ENCODE results near the gene ERCC8.

ERCC8 gene

DNA sequence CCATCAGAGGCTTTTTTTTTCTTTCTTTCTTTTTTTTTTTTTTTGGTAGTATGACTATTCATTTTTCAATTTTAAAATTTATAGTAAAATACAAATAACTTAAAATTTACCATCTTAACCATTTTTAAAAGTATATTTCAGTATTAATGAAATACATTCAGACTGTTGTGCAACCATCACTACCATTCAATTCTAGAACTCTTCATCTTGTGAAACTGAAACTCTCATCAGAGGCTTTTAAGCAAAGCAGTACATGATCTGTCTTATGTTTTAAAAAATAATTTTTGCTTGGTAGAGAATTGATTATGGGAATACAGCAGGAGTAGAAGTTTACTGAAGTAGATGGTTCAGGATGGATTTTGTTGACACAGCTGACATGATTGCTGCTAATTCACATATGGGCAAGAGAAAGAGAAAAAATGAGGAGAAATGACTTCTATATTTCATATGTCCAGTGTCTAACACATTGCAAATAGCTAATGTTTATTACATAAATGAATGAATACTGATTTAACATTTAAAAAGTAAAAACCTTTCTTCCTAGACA is 114.2 kb downstream of the ERCC8 start:
- no peak for DNase-seq

DNA sequence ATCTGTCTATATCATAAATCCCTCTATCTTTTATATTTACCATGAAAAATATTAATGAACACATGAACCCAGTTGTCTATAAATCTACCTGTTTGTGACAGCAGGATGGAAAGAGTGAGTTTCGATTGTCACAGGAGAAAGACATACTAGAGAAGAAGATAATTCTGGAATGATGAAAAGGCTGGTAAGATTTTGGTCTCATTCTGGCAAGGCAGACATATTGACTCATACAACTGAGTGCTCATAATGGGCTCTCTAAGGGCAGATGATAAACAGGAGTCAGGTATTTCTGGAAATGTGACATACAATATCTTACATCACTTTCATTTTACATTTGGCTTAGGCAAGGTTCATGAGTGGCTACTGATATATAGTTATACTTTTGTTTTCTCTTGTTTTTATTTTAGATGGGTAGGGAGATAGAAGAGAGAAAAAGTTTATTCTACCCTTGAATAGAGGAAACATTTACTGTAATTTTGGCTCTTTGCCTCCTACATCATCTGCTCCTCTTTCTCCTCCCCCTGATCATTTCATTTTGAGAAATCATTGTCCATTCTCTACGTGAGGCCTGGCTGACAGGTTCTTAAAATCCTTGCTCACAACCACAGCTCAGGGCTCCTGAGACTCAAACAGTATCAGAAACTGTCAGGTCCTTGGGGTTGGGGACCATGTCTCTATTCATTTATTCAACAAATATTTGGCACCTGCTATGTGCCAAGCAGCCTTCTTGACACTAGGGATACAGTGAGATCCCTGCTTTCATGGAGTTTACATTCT is 115.2 kb downstream of the ERCC8 start:
- no peak for DNase-seq

GRCh38 chr5:60827201-60827600 is 117.7 kb downstream of the ERCC8 start:
- no peak for DNase-seq

DNA sequence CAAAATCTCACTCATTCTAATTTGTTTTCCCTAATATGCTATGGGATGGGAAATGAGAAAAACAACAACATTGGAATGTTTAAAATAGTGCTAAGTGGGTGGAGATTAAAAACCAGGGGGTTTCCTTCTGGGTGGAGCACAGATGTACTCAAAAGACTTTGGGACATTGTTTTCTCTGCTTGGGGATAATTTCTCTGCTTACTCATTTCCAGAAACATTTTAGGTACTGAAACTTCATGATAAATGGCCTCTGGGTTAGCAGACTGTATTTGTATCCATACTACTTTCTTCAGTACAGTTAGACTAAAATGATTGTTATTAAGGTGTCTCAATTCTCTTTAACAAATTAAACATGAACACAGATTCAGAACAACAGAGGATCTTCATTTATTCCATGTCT is 118.2 kb downstream of the ERCC8 start:
- no peak for DNase-seq
